HG02943 (cell line): ENCODE data around the gene OR10H2.
"Not testable (repeated sequence)": the region's sequence is repeated elsewhere in the genome, so short reads cannot be mapped to it uniquely, and the experiment has no call there.

Experiments
- ATAC-seq: cut with Tn5 transposase; IDR thresholded peaks from one replicate; pipeline ENCODE4 v1.9.1; 2021; ENCODE audit warnings: mild to moderate bottlenecking, low read depth, moderate library complexity; ENCODE audit not compliant: unreplicated experiment

OR10H2 gene

DNA sequence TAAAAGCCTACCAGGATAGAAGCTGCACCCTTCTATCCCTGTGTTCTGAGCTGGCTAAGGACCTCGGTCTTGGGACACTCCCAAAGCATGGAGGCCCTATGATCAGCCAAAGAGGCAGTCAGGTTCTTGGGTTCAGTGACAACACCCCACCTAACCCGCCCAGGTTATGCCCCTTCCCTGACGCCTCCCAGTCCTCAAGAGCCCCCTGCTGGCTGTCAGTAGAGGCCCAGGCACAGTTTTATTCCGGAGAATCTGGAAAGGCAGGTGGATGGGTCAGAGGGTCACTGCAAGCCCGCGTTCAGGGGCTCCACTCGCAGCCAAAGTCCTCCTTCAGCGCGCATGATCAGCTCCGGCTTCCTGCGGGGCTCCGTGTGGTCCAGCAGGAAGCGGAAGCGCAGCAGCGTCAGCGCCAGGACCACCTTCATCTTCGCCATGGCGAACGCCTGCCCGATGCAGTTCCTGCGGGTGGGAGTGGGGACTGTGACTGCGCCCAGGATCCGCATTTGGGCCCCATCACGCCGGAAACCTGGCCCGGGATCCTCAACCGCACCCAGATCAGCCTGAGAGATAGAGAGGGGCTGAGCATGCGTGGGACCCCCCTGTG, 32.2 kb downstream of the OR10H2 start:
- ATAC-seq = no peak

GRCh38 chr19:15769586-15769985, 41.8 kb downstream of the OR10H2 start:
- no peak for ATAC-seq

DNA sequence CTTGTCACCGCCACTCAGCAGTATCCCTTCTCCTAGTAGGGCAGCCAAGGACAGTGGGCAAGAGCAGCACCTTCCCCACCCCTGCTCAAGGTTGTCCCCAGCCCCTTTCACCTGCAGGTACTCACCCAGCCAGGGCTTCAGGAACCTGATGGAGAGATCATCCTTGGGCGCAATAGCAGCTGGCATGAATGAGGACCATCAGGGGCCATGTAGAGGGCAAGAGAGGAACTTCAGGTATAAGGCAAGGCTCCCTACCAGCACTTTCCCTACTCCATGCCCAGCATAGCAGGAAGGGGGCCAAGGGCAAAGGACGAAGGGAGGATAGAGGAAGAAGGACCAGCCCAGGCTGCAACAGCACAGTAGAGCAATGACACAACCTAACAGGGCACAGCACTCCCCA, 46.3 kb downstream of the OR10H2 start:
- ATAC-seq = not testable (repeated sequence)

GRCh38 chr19:15775249-15775648, 47.4 kb downstream of the OR10H2 start:
- ATAC-seq = no peak

GRCh38 chr19:15776264-15776663, 48.4 kb downstream of the OR10H2 start:
- no peak for ATAC-seq

DNA sequence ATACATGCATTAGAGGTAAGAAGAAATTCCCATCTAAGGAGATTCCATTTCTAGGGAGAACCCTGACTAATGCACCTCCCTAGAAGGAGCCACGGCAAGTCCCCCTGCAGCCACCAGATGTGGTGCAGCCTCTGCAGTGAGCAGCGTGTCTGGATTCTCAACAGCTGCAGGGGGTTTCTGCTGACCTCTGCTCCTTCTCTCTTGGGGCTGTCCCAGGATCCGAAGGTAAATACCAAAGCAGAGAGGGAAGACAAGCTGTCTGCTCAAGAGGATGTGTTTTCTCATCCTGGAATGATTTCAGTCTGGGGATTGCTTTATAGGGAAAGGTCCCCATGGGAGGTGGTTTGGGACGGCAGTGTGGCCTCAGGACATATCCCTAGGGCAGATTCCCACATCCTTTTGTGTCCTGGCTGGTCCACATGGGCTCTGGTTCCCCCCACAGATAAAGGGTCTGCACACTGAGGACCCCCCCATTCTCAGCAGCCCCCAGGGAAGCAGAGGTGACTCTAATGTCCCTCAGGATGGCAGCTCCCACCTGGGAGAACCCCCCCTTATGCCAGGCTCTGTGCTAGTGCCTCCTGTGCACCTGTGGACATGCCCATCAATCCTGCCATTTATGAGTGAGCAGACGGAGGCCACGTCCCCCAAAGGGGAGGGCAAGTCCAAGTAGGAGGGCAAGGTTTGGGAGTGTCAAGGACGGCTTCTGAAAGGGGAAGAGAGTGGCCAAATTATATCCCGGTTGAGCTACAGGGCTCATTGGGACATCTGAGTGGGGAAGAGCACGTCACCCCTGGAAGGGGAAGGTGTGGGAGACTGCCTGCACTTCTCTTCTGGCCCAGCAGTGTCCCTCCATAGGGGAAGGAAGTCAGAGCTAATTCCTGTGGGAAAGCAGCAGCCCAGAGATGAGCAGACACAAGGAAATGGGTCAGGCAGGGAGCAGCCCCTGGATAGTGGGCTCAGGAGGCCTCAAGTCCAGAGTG, 49.5 kb downstream of the OR10H2 start:
- no peak for ATAC-seq
